H1 (cell line): Measurements from ENCODE around the gene SLC38A2. TPM values are rescaled to one million over a fixed set of nuclear protein-coding genes. Genes with fewer than 3 reads are reported as not detected.

Experiments used
- CTCF ChIA-PET: fragments of 300-600 bp; sonication (Branson Sonifier 250); formaldehyde crosslinking; loops from one replicate; lab custom pipeline; 2021; ENCODE audit not compliant: partially characterized antibody; lab: Charles Lee
- POLR2A ChIA-PET: fragments of 300-600 bp; sonication (Branson Sonifier 250); formaldehyde crosslinking; loops from one replicate; lab custom pipeline; 2021; ENCODE audit warnings: inconsistent platforms; ENCODE audit not compliant: partially characterized antibody; lab: Charles Lee
- DNase-seq, 2 experiments: peaks; one replicate each; pipeline versions ENCODE4 v3.0.0 to v3.0.0-alpha.2; 2010 to 2022; ENCODE audit warnings: low spot score in 2 of 2, low read depth in 1 of 2, mixed read lengths in 1 of 2
- FAIRE-seq: peaks from 2 replicates; lab custom pipeline; 2011; peaks lifted over from hg19 to GRCh38; lab: Jason Lieb, UNC
- H2AFZ ChIP-seq: 2 replicates; pipeline ENCODE4 v1.8.1; 2012; ENCODE audit warnings: low read length, inconsistent platforms
- H2AK5ac ChIP-seq: 2 replicates; pipeline ENCODE4 v1.6.1; 2013; ENCODE audit warnings: low read depth, low read length
- H2BK120ac ChIP-seq: replicated peaks from 2 replicates; pipeline ENCODE3; 2013; ENCODE audit warnings: low read depth, low read length, inconsistent platforms
- H2BK12ac ChIP-seq: 2 replicates; pipeline ENCODE4 v1.6.1; 2013; ENCODE audit warnings: low read depth, low read length
- H2BK15ac ChIP-seq: 2 replicates; pipeline ENCODE4 v1.6.1; 2013; ENCODE audit warnings: low read length
- H2BK20ac ChIP-seq: 2 replicates; pipeline ENCODE4 v1.6.1; 2013; ENCODE audit warnings: low read length
- H2BK5ac ChIP-seq: 2 replicates; pipeline ENCODE4 v1.6.1; 2013; ENCODE audit warnings: low read depth, low read length
- H3K14ac ChIP-seq: 2 replicates; pipeline ENCODE4 v1.6.1; 2013; ENCODE audit warnings: inconsistent platforms; ENCODE audit not compliant: insufficient read length
- H3K18ac ChIP-seq: 2 replicates; pipeline ENCODE4 v1.6.1; 2013; ENCODE audit warnings: low read length; ENCODE audit errors: extremely low read depth
- H3K23ac ChIP-seq: 2 replicates; pipeline ENCODE4 v1.6.1; 2013; ENCODE audit warnings: inconsistent platforms; ENCODE audit not compliant: insufficient read length
- H3K23me2 ChIP-seq: 2 replicates; pipeline ENCODE4 v1.6.1; 2013; ENCODE audit warnings: low read depth, low read length
- H3K27ac ChIP-seq: 2 replicates; pipeline ENCODE4 v1.6.1; 2011; ENCODE audit warnings: low read depth, low read length, inconsistent platforms
- H3K27me3 ChIP-seq, 4 experiments: replicated peaks in 1 of 4; 1 replicate in 1 of 4; 2 replicates in 3 of 4; pipeline versions ENCODE4 v1.6.1 to v1.8.1; 2011 to 2013; ENCODE audit warnings: low read length in 3 of 4, mild to moderate bottlenecking in 3 of 4, inconsistent platforms in 2 of 4, mixed read lengths in 2 of 4, moderate library complexity in 1 of 4; ENCODE audit not compliant: control insufficient read depth in 3 of 4, insufficient read depth in 3 of 4; ENCODE audit errors: extremely low read depth in 1 of 4
- H3K36me3 ChIP-seq, 4 experiments: 2 replicates each; pipeline versions ENCODE4 v1.6.1 to v1.8.1; 2011 to 2013; ENCODE audit warnings: mild to moderate bottlenecking in 4 of 4, low read length in 3 of 4, moderate library complexity in 2 of 4, control low read depth in 1 of 4, inconsistent platforms in 1 of 4; ENCODE audit not compliant: insufficient read depth in 4 of 4, control insufficient read depth in 2 of 4
- H3K4ac ChIP-seq: replicated peaks from 2 replicates; pipeline ENCODE3; 2013; ENCODE audit warnings: low read length, low read depth, mixed read lengths, inconsistent platforms; ENCODE audit not compliant: insufficient read length
- H3K4me1 ChIP-seq, 4 experiments: replicated peaks in 1 of 4; 1 replicate in 1 of 4; 2 replicates in 3 of 4; pipeline versions ENCODE4 v1.6.1 to v1.8.1; 2011 to 2013; ENCODE audit warnings: low read length in 3 of 4, inconsistent platforms in 2 of 4, mixed read lengths in 1 of 4; ENCODE audit not compliant: insufficient read depth in 4 of 4, control insufficient read depth in 3 of 4
- H3K4me2 ChIP-seq, 2 experiments: 2 replicates each; pipeline versions ENCODE4 v1.6.1 to v1.8.1; 2011 to 2013; ENCODE audit warnings: low read depth in 2 of 2, low read length in 2 of 2, control low read depth in 1 of 2, inconsistent platforms in 1 of 2, mild to moderate bottlenecking in 1 of 2; ENCODE audit not compliant: insufficient read depth in 1 of 2
- H3K4me3 ChIP-seq, 4 experiments: fragments of 200-600, 300-600 bp in 1 of 4; sonication (generic), shearing (Covaris generic), sonication (Bioruptor Twin) in 1 of 4; 2 replicates each; pipeline versions ENCODE4 v1.5.1 to v1.8.1; 2011 to 2016; ENCODE audit warnings: low read length in 4 of 4, low read depth in 3 of 4, control low read depth in 2 of 4, inconsistent platforms in 2 of 4, mild to moderate bottlenecking in 2 of 4, mixed read lengths in 1 of 4, moderate library complexity in 1 of 4; ENCODE audit not compliant: insufficient read depth in 2 of 4; ENCODE audit errors: extremely low read depth in 1 of 4
- H3K56ac ChIP-seq: replicated peaks from 2 replicates; pipeline ENCODE3; 2013; ENCODE audit warnings: low read depth, mild to moderate bottlenecking, mixed read lengths, low read length, inconsistent platforms; ENCODE audit not compliant: insufficient read length
- H3K79me1 ChIP-seq: 2 replicates; pipeline ENCODE4 v1.6.1; 2013; ENCODE audit warnings: low read depth, low read length, control low read depth
- H3K79me2 ChIP-seq, 2 experiments: 2 replicates each; pipeline versions ENCODE4 v1.6.1 to v1.8.1; 2012 to 2013; ENCODE audit warnings: low read length in 2 of 2, mild to moderate bottlenecking in 2 of 2, inconsistent platforms in 1 of 2; ENCODE audit not compliant: insufficient read depth in 2 of 2, control insufficient read depth in 1 of 2
- H3K9ac ChIP-seq, 4 experiments: replicated peaks in 1 of 4; 1 replicate in 1 of 4; 2 replicates in 3 of 4; pipeline versions ENCODE4 v1.6.1 to v1.8.1; 2011 to 2013; ENCODE audit warnings: low read depth in 3 of 4, low read length in 3 of 4, control low read depth in 2 of 4, mild to moderate bottlenecking in 2 of 4, moderate library complexity in 2 of 4, inconsistent platforms in 1 of 4; ENCODE audit errors: extremely low read depth in 1 of 4
- H3K9me3 ChIP-seq, 2 experiments: 2 replicates each; pipeline versions ENCODE4 v1.6.1 to v1.8.1; 2012 to 2013; ENCODE audit warnings: mild to moderate bottlenecking in 2 of 2, moderate library complexity in 2 of 2, control low read depth in 1 of 2, inconsistent platforms in 1 of 2, low read depth in 1 of 2, low read length in 1 of 2, mixed read lengths in 1 of 2; ENCODE audit not compliant: insufficient read depth in 2 of 2
- H4K20me1 ChIP-seq, 2 experiments: replicated peaks in 1 of 2; 2 replicates each; pipeline versions ENCODE3 to v1.8.1; 2011 to 2013; ENCODE audit warnings: inconsistent platforms in 2 of 2, low read length in 2 of 2, mild to moderate bottlenecking in 1 of 2; ENCODE audit not compliant: insufficient read depth in 2 of 2, control insufficient read depth in 1 of 2
- H4K5ac ChIP-seq: 2 replicates; pipeline ENCODE4 v1.6.1; 2013; ENCODE audit warnings: low read length, low read depth, mixed read lengths, inconsistent platforms; ENCODE audit not compliant: insufficient read length
- H4K8ac ChIP-seq: 2 replicates; pipeline ENCODE4 v1.8.0; 2013; ENCODE audit warnings: mild to moderate bottlenecking, moderate library complexity, low read length, inconsistent platforms; ENCODE audit not compliant: insufficient read depth; ENCODE audit errors: extremely low read depth
- H4K91ac ChIP-seq: replicated peaks from 2 replicates; pipeline ENCODE3; 2013; ENCODE audit warnings: low read length, mixed read lengths, inconsistent platforms; ENCODE audit not compliant: insufficient read length
- BCL11A ChIP-seq, 2 experiments: IDR thresholded peaks; one replicate each; pipeline ENCODE4 v1.6.1; 2011; ENCODE audit warnings: low read depth in 2 of 2, low read length in 2 of 2, mild to moderate bottlenecking in 2 of 2
- CBX5 ChIP-seq: fragments of 300-800, 300-1000 bp; sonication (generic); IDR thresholded peaks from 2 replicates; pipeline ENCODE4 v1.7.1; 2016; ENCODE audit warnings: antibody characterized with exemption, low read length, low read depth
- CHD1 ChIP-seq: IDR thresholded peaks from 2 replicates; pipeline ENCODE4 v1.6.1; 2012; ENCODE audit warnings: low read depth, low read length, improper control_type of control experiment
- CHD2 ChIP-seq: IDR thresholded peaks from 2 replicates; pipeline ENCODE4 v1.6.1; 2012; ENCODE audit warnings: low read length, improper control_type of control experiment
- CTBP2 ChIP-seq: IDR thresholded peaks from 2 replicates; pipeline ENCODE4 v1.7.0; 2011; ENCODE audit warnings: borderline replicate concordance, mild to moderate bottlenecking, moderate library complexity, mixed read lengths, low read length; ENCODE audit not compliant: insufficient read depth, insufficient read length
- E2F6 ChIP-seq: IDR thresholded peaks from 2 replicates; pipeline ENCODE4 v1.6.1; 2012; ENCODE audit warnings: inconsistent platforms
- EZH2 ChIP-seq: fragments of 200-600 bp; sonication (generic); IDR thresholded peaks from 2 replicates; pipeline ENCODE4 v1.7.1; 2012; ENCODE audit warnings: low read depth, mild to moderate bottlenecking, moderate library complexity, low read length, inconsistent platforms; ENCODE audit not compliant: severe bottlenecking
- MAFK ChIP-seq: IDR thresholded peaks from 2 replicates; pipeline ENCODE4 v1.6.1; 2012; ENCODE audit warnings: low read depth, mild to moderate bottlenecking, improper control_type of control experiment, low read length
- MAX ChIP-seq: IDR thresholded peaks from 2 replicates; pipeline ENCODE4 v1.6.1; 2012; ENCODE audit warnings: inconsistent platforms
- NRF1 ChIP-seq: IDR thresholded peaks from 2 replicates; pipeline ENCODE4 v1.6.1; 2011; ENCODE audit warnings: mild to moderate bottlenecking, low read depth, low read length, improper control_type of control experiment
- SIN3A ChIP-seq, 2 experiments: IDR thresholded peaks in 1 of 2; conservative IDR thresholded peaks in 1 of 2; 2 replicates each; pipeline ENCODE4 v1.6.1; 2011 to 2012; ENCODE audit warnings: low read length in 2 of 2, improper control_type of control experiment in 1 of 2, low read depth in 1 of 2, mild to moderate bottlenecking in 1 of 2
- SIX5 ChIP-seq: IDR thresholded peaks from 2 replicates; pipeline ENCODE4 v1.6.1; 2011; ENCODE audit warnings: mild to moderate bottlenecking, low read depth, low read length
- SUZ12 ChIP-seq: fragments of 200-600 bp; sonication (generic); IDR thresholded peaks from 2 replicates; pipeline ENCODE4 v1.6.1; 2012; ENCODE audit warnings: mild to moderate bottlenecking, inconsistent platforms, low read length, moderate library complexity, mixed read lengths
- TEAD4 ChIP-seq: IDR thresholded peaks from 2 replicates; pipeline ENCODE4 v1.6.1; 2012; ENCODE audit warnings: low read depth, low read length, inconsistent platforms, mixed read lengths
- WGBS, 2 experiments: shearing (Covaris generic) in 1 of 2; methylation state at CpG; one replicate each; pipeline versions ENCODE4 v1.1.6 to v1.1.7; 2013 to 2015; ENCODE audit warnings: low lambda C conversion rate in 2 of 2, mixed read lengths in 2 of 2, inconsistent platforms in 1 of 2, low coverage in 1 of 2, missing lambda C conversion rate in 1 of 2; ENCODE audit not compliant: insufficient replicate concordance in 2 of 2, insufficient coverage in 1 of 2, insufficient read length in 1 of 2; ENCODE audit errors: extremely low coverage in 1 of 2, missing lambda C conversion rate in 1 of 2; 5-methylcytosine and 5-hydroxymethylcytosine counted together
- polyA plus RNA-seq, 7 experiments: library from polyadenylated mRNA; depleted of rRNA in 3 of 7; stranded (reverse) in 5 of 7; unstranded in 2 of 7; fragments of >200 nt in 5 of 7; fragments of 200-250 nt in 2 of 7; gene quantifications; 1 replicate in 5 of 7; 2 replicates in 1 of 7; 4 replicates in 1 of 7; pipeline versions ENCODE4 v1.2.1 to v1.2.3, GENCODE V29; 2011 to 2013; ENCODE audit warnings: missing spikeins in 2 of 7, mixed read lengths in 2 of 7
- total RNA-seq: library from RNA; stranded (reverse); fragmentation: NEBNext Ultra II Directional; extraction: Animal tissue kit (Norgen Biotek cat#: 25700); gene quantifications from 2 replicates; pipeline ENCODE4 v1.2.1, GENCODE V29; 2021

SLC38A2 gene
- total and polyA plus RNA-seq, 2 of the 8 experiments (the other 6 are each of a cell fraction or from before 2014, with no cell fraction given), result 163 to 684 TPM

- H2BK5ac ChIP-seq, result no peak overlapping the region
- no peak overlapping the region for H4K5ac ChIP-seq
- FAIRE-seq (no peak), DNase-seq (no peak)
- no peak overlapping the region for H2AK5ac ChIP-seq
- H3K4me1 ChIP-seq, result peaks cover 0 to 8% (median 1%) of the 10 kb centered on the region in 4 experiments; a peak in 3 of 7 replicates
- H2BK12ac ChIP-seq, result no peak overlapping the region
- H2BK15ac ChIP-seq, result no peak overlapping the region
- no peak overlapping the region for H2BK120ac ChIP-seq
- no peak overlapping the region for H3K4me3 ChIP-seq
- H3K23me2 ChIP-seq, result no peaks in the 10 kb centered on the region; the same call in 1 of the 2 replicates
- H4K91ac ChIP-seq, result no peak overlapping the region
- H3K9ac ChIP-seq, result no peak overlapping the region
- no peak overlapping the region for H2AFZ ChIP-seq
- H3K9me3 ChIP-seq, result no peaks in the 10 kb centered on the region
- H3K23ac ChIP-seq, result no peak overlapping the region
- H4K8ac ChIP-seq, result no peak overlapping the region
- no peak overlapping the region for H2BK20ac ChIP-seq
- H3K18ac ChIP-seq, result no peak overlapping the region
- no peak overlapping the region for H3K56ac ChIP-seq
- 89% methylated on average over 1 of the region's 1 CpG; no CpG with 5 or more reads in 1 of the 2 experiments for WGBS, 2 experiments
- H3K79me1 ChIP-seq, result no peaks in the 10 kb centered on the region
- POLR2A ChIA-PET, result no interaction called here
- H3K27me3 ChIP-seq, result no peaks in the 10 kb centered on the region
- H3K27ac ChIP-seq, result no peak overlapping the region
- H4K20me1 ChIP-seq, result no peaks in the 10 kb centered on the region
- no peaks in the 10 kb centered on the region for H3K36me3 ChIP-seq
- no peak overlapping the region for H3K4ac ChIP-seq
- no peaks in the 10 kb centered on the region for H3K79me2 ChIP-seq
- CTCF ChIA-PET, result no interaction called here
- H3K14ac ChIP-seq, result no peak overlapping the region
- H3K4me2 ChIP-seq, result no peak overlapping the region
- TF ChIP-seq SIN3A (conservative IDR thresholded peaks at IDR 0.05 in 1 of 2, IDR thresholded peaks at IDR 0.05 in 1 of 2; ENCODE audit: low read depth in 1 of 2, low read length in 2 of 2), result no peak
- no peak for TF ChIP-seq MAX
- no peak for TF ChIP-seq E2F6
- no peak for TF ChIP-seq MAFK
- TF ChIP-seq CHD2, result no peak
- no peak for TF ChIP-seq TEAD4
- no peak for TF ChIP-seq NRF1
- TF ChIP-seq CBX5, result no peak
- no peak for TF ChIP-seq CTBP2
- no peak for TF ChIP-seq CHD1
- TF ChIP-seq EZH2, result no peak
- no peak for TF ChIP-seq SIX5
- no peak for TF ChIP-seq BCL11A (IDR thresholded peaks at IDR 0.05; ENCODE audit: low read depth in 2 of 2, low read length in 2 of 2)
- no peak for TF ChIP-seq SUZ12
These were observed 31.7 kb upstream of the SLC38A2 start for GRCh38 chr12:46404225-46404631.
